Glutamatergic neuron (in vitro differentiated cells): ENCODE measurements around the gene RDH16. TPM values are rescaled to one million over a fixed set of nuclear protein-coding genes. Genes with fewer than 3 reads are reported as not detected.
"Not testable (repeated sequence)": the region's sequence is repeated elsewhere in the genome, so short reads cannot be mapped to it uniquely, and the experiment has no call there.

ENCODE experiments used
- DNase-seq: peaks from one replicate; pipeline ENCODE4 v3.0.0; 2022
- H3K27ac Mint-ChIP-seq: one replicate; pipeline ENCODE4 v1.8.0; 2020; ENCODE audit warnings: mild to moderate bottlenecking, mixed read lengths, inconsistent platforms; ENCODE audit not compliant: unreplicated experiment
- H3K27me3 Mint-ChIP-seq: one replicate; pipeline ENCODE4 v1.8.0; 2020; ENCODE audit warnings: mild to moderate bottlenecking, moderate library complexity, mixed read lengths, inconsistent platforms; ENCODE audit not compliant: unreplicated experiment
- H3K36me3 Mint-ChIP-seq: one replicate; pipeline ENCODE4 v1.8.0; 2020; ENCODE audit warnings: mild to moderate bottlenecking, mixed read lengths, inconsistent platforms; ENCODE audit not compliant: unreplicated experiment
- H3K4me1 Mint-ChIP-seq: one replicate; pipeline ENCODE4 v1.8.0; 2020; ENCODE audit warnings: mild to moderate bottlenecking, low read depth, mixed read lengths, inconsistent platforms; ENCODE audit not compliant: unreplicated experiment
- H3K4me3 Mint-ChIP-seq: one replicate; pipeline ENCODE4 v1.8.0; 2020; ENCODE audit warnings: mild to moderate bottlenecking, mixed read lengths, inconsistent platforms; ENCODE audit not compliant: unreplicated experiment
- H3K9me3 Mint-ChIP-seq: one replicate; pipeline ENCODE4 v1.8.0; 2020; ENCODE audit warnings: mild to moderate bottlenecking, moderate library complexity, mixed read lengths, inconsistent platforms; ENCODE audit not compliant: unreplicated experiment
- CTCF ChIP-seq: fragments of 200-600 bp; sonication (generic); IDR thresholded peaks from one replicate; pipeline ENCODE4 v1.5.0; 2021; ENCODE audit not compliant: partially characterized antibody, unreplicated experiment
- total RNA-seq: library from RNA; stranded (reverse); fragmentation: NEBNext Ultra II Directional; extraction: Animal tissue kit (Norgen Biotek cat#: 25700); gene quantifications from one replicate; pipeline ENCODE4 v1.2.1, GENCODE V29; 2021; ENCODE audit not compliant: unreplicated experiment

The RDH16 gene
- total RNA-seq, 1 donor from 2014 or later, result 0.74 TPM

GRCh38 chr12:56941299-56942017 lies 15.9 kb downstream of the RDH16 start:
- no peaks in the 10 kb centered on the region for H3K4me1 Mint-ChIP-seq
- peaks cover 6% of the 10 kb centered on the region for H3K36me3 Mint-ChIP-seq
- no peak overlapping the region for H3K4me3 Mint-ChIP-seq
- no peak overlapping the region for H3K27ac Mint-ChIP-seq
- DNase-seq, result no peak
- no peak for TF ChIP-seq CTCF
- H3K9me3 Mint-ChIP-seq, result peaks cover 4% of the 10 kb centered on the region
- H3K27me3 Mint-ChIP-seq, result peaks cover 5% of the 10 kb centered on the region

- not testable (repeated sequence) for H3K27me3 Mint-ChIP-seq, DNase-seq, H3K4me1 Mint-ChIP-seq, H3K9me3 Mint-ChIP-seq, H3K4me3 Mint-ChIP-seq, H3K27ac Mint-ChIP-seq, H3K36me3 Mint-ChIP-seq
These were observed 16.5 kb downstream of the RDH16 start for GRCh38 chr12:56940942-56941298.

- H3K27ac Mint-ChIP-seq, result no peak overlapping the region
- peaks cover 4% of the 10 kb centered on the region for H3K36me3 Mint-ChIP-seq
- H3K4me1 Mint-ChIP-seq, result peaks cover 1% of the 10 kb centered on the region
- TF ChIP-seq CTCF, result no peak
- peaks cover 3% of the 10 kb centered on the region for H3K9me3 Mint-ChIP-seq
- peaks cover 2% of the 10 kb centered on the region for H3K27me3 Mint-ChIP-seq
- no peak overlapping the region for H3K4me3 Mint-ChIP-seq
- no peak for DNase-seq
These were observed 21.7 kb downstream of the RDH16 start for GRCh38 chr12:56935752-56936151.

DNA sequence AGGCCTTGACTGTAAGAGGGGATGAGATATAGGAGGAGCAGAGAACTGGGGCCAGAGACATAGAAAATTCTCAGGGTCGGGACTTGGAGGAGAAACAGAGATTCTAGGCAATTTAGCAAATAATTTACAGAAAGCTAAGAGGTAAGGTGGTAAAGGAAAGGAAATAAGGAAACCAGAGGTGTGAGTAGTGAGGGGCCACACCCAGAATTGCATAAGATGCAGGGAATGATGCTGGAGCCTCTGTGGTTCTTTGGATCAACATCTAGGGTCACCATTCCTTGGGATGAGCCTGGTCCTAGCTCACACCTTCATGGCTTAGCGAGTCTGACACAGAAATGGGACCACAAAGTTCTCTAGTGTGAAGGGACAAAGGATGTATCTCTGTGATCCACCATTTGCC lies 22.3 kb downstream of the RDH16 start:
- peaks cover 2% of the 10 kb centered on the region for H3K27me3 Mint-ChIP-seq
- DNase-seq, result no peak
- TF ChIP-seq CTCF, result no peak
- H3K36me3 Mint-ChIP-seq, result peaks cover 4% of the 10 kb centered on the region
- H3K4me3 Mint-ChIP-seq, result no peak overlapping the region
- H3K9me3 Mint-ChIP-seq, result peaks cover 3% of the 10 kb centered on the region
- no peak overlapping the region for H3K27ac Mint-ChIP-seq
- H3K4me1 Mint-ChIP-seq, result peaks cover 1% of the 10 kb centered on the region

DNA sequence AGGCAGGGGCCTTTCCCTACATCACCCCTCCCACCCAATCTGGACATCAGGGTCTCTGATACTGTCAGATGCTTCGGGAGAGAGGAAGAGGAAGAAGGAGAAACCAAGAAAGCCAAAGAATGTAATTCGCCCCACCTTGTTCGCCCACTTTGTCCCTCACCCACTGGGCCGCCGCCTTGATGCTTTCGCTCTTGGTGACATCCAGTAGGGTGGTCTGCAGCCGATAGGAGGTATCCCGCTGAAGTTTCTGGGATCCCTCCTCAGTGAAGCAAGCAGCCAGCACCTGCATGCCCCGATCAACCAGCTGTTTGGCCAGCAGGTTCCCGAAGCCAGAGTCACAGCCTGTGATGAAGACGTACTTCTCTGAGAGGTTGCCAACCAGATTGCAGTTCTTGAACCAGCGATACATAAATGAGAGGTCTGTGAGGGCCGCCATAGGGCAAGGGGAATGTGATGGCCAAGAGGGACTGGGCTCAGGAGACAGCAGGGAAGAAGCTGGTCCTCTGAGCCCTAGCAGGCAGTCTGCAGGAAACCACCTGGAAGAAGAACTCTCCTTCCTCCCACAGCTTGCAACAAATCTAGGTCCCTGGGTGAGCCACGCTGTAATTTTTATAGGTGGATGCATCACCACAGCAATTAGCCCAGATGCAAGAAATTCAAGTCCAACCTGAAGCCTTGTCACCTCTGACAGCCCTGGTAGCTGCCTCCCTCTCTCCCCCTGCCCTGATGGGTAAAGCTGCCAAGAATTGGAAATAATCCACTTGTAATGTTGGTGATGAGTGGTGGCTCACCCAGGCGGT lies 23.4 kb downstream of the RDH16 start, which contains the start of gene SDR9C7:
Gene SDR9C7 (minus strand): TSS at position 583 of the 800 bp plus-strand sequence. CDS start 147 bp downstream, at position 436.
- Mint-ChIP-seq H3K9me3 (peaks cover 3% of the 10 kb centered on the region), H3K27me3 (peaks cover 2% of the 10 kb centered on the region), H3K36me3 (peaks cover 4% of the 10 kb centered on the region), H3K4me1 (peaks cover 1% of the 10 kb centered on the region), H3K4me3 (no peak within 1 kb of the TSS), H3K27ac (no peak within 1 kb of the TSS)
- no peak for DNase-seq
- no peak for TF ChIP-seq CTCF
